DOHH2 (cell line): Measurements from ENCODE around the gene JAG2.

ENCODE experiments used
- H3F3A ChIP-seq: fragments of 200-600 bp; sonication (generic), shearing (Covaris generic); 2 replicates; pipeline ENCODE4 v1.6.0; 2016; ENCODE audit warnings: antibody characterized with exemption, mild to moderate bottlenecking; ENCODE audit not compliant: control insufficient read depth, insufficient read depth
- H3K27ac ChIP-seq: fragments of 200-600 bp; sonication (generic); 2 replicates; pipeline ENCODE4 v1.5.1; 2014; ENCODE audit warnings: low read depth, mild to moderate bottlenecking, low read length, moderate library complexity
- H3K27me3 ChIP-seq: fragments of 200-600 bp; sonication (generic); 2 replicates; pipeline ENCODE4 v1.6.1; 2014; ENCODE audit warnings: mild to moderate bottlenecking, low read length, mixed read lengths; ENCODE audit not compliant: control insufficient read depth
- H3K36me3 ChIP-seq: fragments of 200-600 bp; sonication (generic); 2 replicates; pipeline ENCODE4 v1.6.1; 2014; ENCODE audit warnings: mild to moderate bottlenecking, low read length, moderate library complexity, mixed read lengths; ENCODE audit not compliant: control insufficient read depth
- H3K4me1 ChIP-seq: fragments of 200-600 bp; sonication (generic); 2 replicates; pipeline ENCODE4 v1.6.1; 2014; ENCODE audit warnings: mild to moderate bottlenecking, low read length, mixed read lengths; ENCODE audit not compliant: control insufficient read depth
- H3K4me2 ChIP-seq: fragments of 200-600 bp; sonication (generic); 2 replicates; pipeline ENCODE4 v1.6.0; 2014; ENCODE audit warnings: mild to moderate bottlenecking, low read length, moderate library complexity
- H3K4me3 ChIP-seq: fragments of 200-600 bp; sonication (generic); 2 replicates; pipeline ENCODE4 v1.5.1; 2014; ENCODE audit warnings: mild to moderate bottlenecking, low read length, mixed read lengths
- H3K79me2 ChIP-seq: fragments of 200-600 bp; sonication (generic); 2 replicates; pipeline ENCODE4 v1.6.1; 2014; ENCODE audit warnings: mild to moderate bottlenecking, low read length, mixed read lengths; ENCODE audit not compliant: control insufficient read depth
- H3K9me2 ChIP-seq: fragments of 200-600 bp; sonication (generic); replicated peaks from 2 replicates; pipeline ENCODE4 v1.6.1; 2014; ENCODE audit warnings: mild to moderate bottlenecking, low read length, mixed read lengths; ENCODE audit not compliant: control insufficient read depth
- H3K9me3 ChIP-seq: fragments of 200-600 bp; sonication (generic); 2 replicates; pipeline ENCODE4 v1.6.1; 2014; ENCODE audit warnings: antibody characterized with exemption, low read length, mixed read lengths; ENCODE audit not compliant: control insufficient read depth, insufficient read depth
- H4K20me1 ChIP-seq: fragments of 200-600 bp; sonication (generic); 2 replicates; pipeline ENCODE4 v1.6.0; 2014; ENCODE audit warnings: low read depth, mild to moderate bottlenecking, antibody characterized with exemption, low read length, moderate library complexity; ENCODE audit not compliant: control insufficient read depth, insufficient read depth
- EZH2phosphoT487 ChIP-seq: fragments of 200-600 bp; sonication (generic); IDR thresholded peaks from 2 replicates; pipeline ENCODE4 v1.6.1; 2017; ENCODE audit warnings: borderline replicate concordance, mild to moderate bottlenecking, antibody characterized with exemption, low read length, moderate library complexity, mixed read lengths
- TF ChIP-seq, protein P1 (sequence below): fragments of 200-600 bp; sonication (generic); IDR thresholded peaks from one replicate; pipeline ENCODE4 v1.5.1; 2014; ENCODE audit warnings: antibody characterized with exemption, mild to moderate bottlenecking, low read depth, low read length; ENCODE audit not compliant: poor library complexity, severe bottlenecking

JAG2 gene

DNA sequence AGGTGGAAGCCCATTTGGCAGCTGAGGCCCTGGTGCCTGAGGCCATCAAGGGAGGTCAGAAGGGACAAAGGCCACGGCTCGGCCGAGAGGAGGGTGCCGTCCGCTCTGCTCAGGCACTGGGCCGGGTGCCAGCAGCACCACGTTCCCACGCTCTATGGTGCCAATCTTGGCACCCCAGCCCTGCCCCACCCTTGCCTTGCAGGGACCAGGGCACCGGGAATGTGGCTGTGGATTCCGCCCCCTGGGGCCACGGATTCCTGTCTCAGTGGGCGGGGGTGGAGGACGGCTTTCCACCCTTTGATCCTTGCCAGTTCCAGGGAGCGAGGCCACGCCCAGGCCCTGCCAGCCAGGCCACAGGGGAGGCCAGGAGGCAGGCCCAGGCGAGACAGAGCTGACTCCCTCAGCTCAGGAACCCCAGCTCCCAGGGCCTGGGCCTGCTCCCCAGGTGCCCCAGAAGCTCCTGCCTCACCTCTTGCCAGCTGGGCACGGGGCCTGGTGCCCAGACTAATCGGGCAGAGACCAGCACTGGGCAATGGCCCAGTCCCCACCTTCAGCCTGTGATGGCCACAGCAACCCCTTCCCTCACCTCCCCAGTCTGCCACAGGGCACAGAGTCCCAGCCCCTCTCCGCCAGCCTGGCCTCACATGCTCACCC lies 76.9 kb downstream of the JAG2 start:
- no peaks in the 10 kb centered on the region for H3K79me2 ChIP-seq
- peaks cover 19% of the 10 kb centered on the region for H3K4me1 ChIP-seq
- no peak for TF ChIP-seq EZH2phosphoT487
- TF ChIP-seq, protein P1, sequence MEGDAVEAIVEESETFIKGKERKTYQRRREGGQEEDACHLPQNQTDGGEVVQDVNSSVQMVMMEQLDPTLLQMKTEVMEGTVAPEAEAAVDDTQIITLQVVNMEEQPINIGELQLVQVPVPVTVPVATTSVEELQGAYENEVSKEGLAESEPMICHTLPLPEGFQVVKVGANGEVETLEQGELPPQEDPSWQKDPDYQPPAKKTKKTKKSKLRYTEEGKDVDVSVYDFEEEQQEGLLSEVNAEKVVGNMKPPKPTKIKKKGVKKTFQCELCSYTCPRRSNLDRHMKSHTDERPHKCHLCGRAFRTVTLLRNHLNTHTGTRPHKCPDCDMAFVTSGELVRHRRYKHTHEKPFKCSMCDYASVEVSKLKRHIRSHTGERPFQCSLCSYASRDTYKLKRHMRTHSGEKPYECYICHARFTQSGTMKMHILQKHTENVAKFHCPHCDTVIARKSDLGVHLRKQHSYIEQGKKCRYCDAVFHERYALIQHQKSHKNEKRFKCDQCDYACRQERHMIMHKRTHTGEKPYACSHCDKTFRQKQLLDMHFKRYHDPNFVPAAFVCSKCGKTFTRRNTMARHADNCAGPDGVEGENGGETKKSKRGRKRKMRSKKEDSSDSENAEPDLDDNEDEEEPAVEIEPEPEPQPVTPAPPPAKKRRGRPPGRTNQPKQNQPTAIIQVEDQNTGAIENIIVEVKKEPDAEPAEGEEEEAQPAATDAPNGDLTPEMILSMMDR: no peak
- H3K9me3 ChIP-seq: no peaks in the 10 kb centered on the region
- no peaks in the 10 kb centered on the region for H3K9me2 ChIP-seq
- H3K4me2 ChIP-seq: no peak overlapping the region
- H3K27ac ChIP-seq: no peak overlapping the region
- H3F3A ChIP-seq: no peaks in the 10 kb centered on the region
- peaks cover 34% of the 10 kb centered on the region for H3K27me3 ChIP-seq
- no peak overlapping the region for H3K4me3 ChIP-seq
- H3K36me3 ChIP-seq: no peaks in the 10 kb centered on the region
- no peaks in the 10 kb centered on the region for H4K20me1 ChIP-seq

DNA sequence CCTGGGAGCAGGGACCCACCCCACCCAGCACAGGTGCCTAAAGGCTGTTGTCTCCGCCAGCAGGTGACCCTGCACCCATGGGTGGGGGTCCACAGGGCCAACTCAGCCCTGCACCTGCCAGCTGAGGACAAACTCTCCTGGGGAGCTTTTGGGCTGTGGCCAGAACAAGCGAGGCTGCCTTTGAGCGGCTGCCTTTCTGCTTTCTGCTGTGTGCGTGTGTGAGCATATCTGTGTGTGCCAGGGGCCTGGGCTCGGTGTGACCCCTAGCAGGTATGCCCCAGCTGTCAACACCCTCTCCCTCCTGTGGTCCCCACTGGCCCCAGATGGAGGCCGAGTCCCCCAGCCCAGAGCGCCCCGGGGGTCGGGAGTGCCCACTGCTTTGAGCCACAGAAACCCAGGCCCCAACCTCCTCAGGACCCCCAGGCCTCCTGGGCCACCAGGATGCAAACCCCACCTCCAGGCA lies 77.5 kb downstream of the JAG2 start:
- no peak for TF ChIP-seq EZH2phosphoT487
- TF ChIP-seq, protein P1: no peak
- H3K4me1 ChIP-seq: peaks cover 19% of the 10 kb centered on the region
- no peak overlapping the region for H3K4me2 ChIP-seq
- H3F3A ChIP-seq: no peaks in the 10 kb centered on the region
- H3K27me3 ChIP-seq: peaks cover 36% of the 10 kb centered on the region
- H3K36me3 ChIP-seq: no peaks in the 10 kb centered on the region
- no peak overlapping the region for H3K4me3 ChIP-seq
- H3K79me2 ChIP-seq: no peaks in the 10 kb centered on the region
- H3K27ac ChIP-seq: no peak overlapping the region
- no peaks in the 10 kb centered on the region for H3K9me2 ChIP-seq
- H3K9me3 ChIP-seq: no peaks in the 10 kb centered on the region
- no peaks in the 10 kb centered on the region for H4K20me1 ChIP-seq
